GM21515 (cell line): Measurements from ENCODE around the gene ZNF384.
"Not testable (repeated sequence)": the region's sequence is repeated elsewhere in the genome, so short reads cannot be mapped to it uniquely, and the experiment has no call there.

ENCODE experiments used
- ATAC-seq: cut with Tn5 transposase; IDR thresholded peaks from one replicate; pipeline ENCODE4 v1.9.1; 2021; ENCODE audit not compliant: unreplicated experiment

ZNF384 gene

GRCh38 chr12:6688999-6689882 is at the start of gene ZNF384:
Gene ZNF384 (minus strand): TSS chr12:6689375. CDS start chr12:6679520, 9,855 bp downstream.
- peak; percentile 81 for ATAC-seq

- no peak for ATAC-seq
Observed at GRCh38 chr12:6736754-6737153, 47.6 kb upstream of the ZNF384 start.

GRCh38 chr12:6735448-6736191 is 46.4 kb upstream of the ZNF384 start:
- no peak for ATAC-seq

GRCh38 chr12:6734506-6735387 is 45.6 kb upstream of the ZNF384 start:
- no peak for ATAC-seq

- no peak for ATAC-seq
Observed at GRCh38 chr12:6730169-6730568, 41.0 kb upstream of the ZNF384 start.

GRCh38 chr12:6729186-6729585 is 40.0 kb upstream of the ZNF384 start:
- no peak for ATAC-seq

- no peak for ATAC-seq
Observed at GRCh38 chr12:6725350-6725749, 36.2 kb upstream of the ZNF384 start.

- ATAC-seq: peak; percentile 16
Observed at GRCh38 chr12:6724409-6724797, 35.2 kb upstream of the ZNF384 start.

- ATAC-seq: peak; percentile 93
Observed at GRCh38 chr12:6723607-6724408, 34.6 kb upstream of the ZNF384 start, which contains the start of gene COPS7A. Gene COPS7A (plus strand): TSS chr12:6724046. CDS start chr12:6724657, 611 bp downstream.

GRCh38 chr12:6722863-6723262 is 33.7 kb upstream of the ZNF384 start:
- no peak for ATAC-seq

- ATAC-seq: no peak
Observed at GRCh38 chr12:6716874-6717437, 27.8 kb upstream of the ZNF384 start.

GRCh38 chr12:6716031-6716873 is 27.1 kb upstream of the ZNF384 start:
- not testable (repeated sequence) for ATAC-seq

GRCh38 chr12:6708960-6709394 is 19.8 kb upstream of the ZNF384 start:
- ATAC-seq: no peak

GRCh38 chr12:6708351-6708750 is 19.2 kb upstream of the ZNF384 start:
- not testable (repeated sequence) for ATAC-seq

GRCh38 chr12:6703631-6704030 is 14.5 kb upstream of the ZNF384 start:
- no peak for ATAC-seq

GRCh38 chr12:6701078-6701768 is 12.0 kb upstream of the ZNF384 start:
- no peak for ATAC-seq

GRCh38 chr12:6700646-6701051 is 11.5 kb upstream of the ZNF384 start, which contains the start of gene PIANP:
Gene PIANP (minus strand): TSS chr12:6700815. CDS start chr12:6698061, 2,754 bp downstream.
- ATAC-seq: no peak

- no peak for ATAC-seq
Observed at GRCh38 chr12:6699989-6700645, 10.9 kb upstream of the ZNF384 start.
